Keratinocyte (primary cell): ENCODE results near the gene SLC39A11. TPM values are rescaled to one million over a fixed set of nuclear protein-coding genes. Genes with fewer than 3 reads are reported as not detected.

Experiments
- DNase-seq: peaks from one replicate; pipeline ENCODE4 v3.0.0-alpha.2; 2011; ENCODE audit warnings: low read depth, missing footprints, low spot score
- FAIRE-seq: peaks from 2 replicates; lab custom pipeline; 2011; peaks lifted over from hg19 to GRCh38; lab: Jason Lieb, UNC
- H2AFZ ChIP-seq: 2 replicates; pipeline ENCODE4 v1.6.0; 2012; ENCODE audit warnings: low read length, control low read depth, inconsistent platforms; ENCODE audit not compliant: control insufficient read depth
- H3K27ac ChIP-seq: 2 replicates; pipeline ENCODE4 v1.5.1; 2011; ENCODE audit warnings: low read length; ENCODE audit not compliant: control insufficient read depth, insufficient read depth
- H3K27me3 ChIP-seq: 3 replicates; pipeline ENCODE4 v1.6.0; 2011; ENCODE audit warnings: low read length; ENCODE audit not compliant: control insufficient read depth, insufficient read depth; ENCODE audit errors: extremely low read depth
- H3K36me3 ChIP-seq, 2 experiments: 2 replicates in 1 of 2; 3 replicates in 1 of 2; pipeline ENCODE4 v1.5.1; 2011; ENCODE audit warnings: low read length in 2 of 2, mild to moderate bottlenecking in 1 of 2; ENCODE audit not compliant: control insufficient read depth in 2 of 2, insufficient read depth in 2 of 2; ENCODE audit errors: extremely low read depth in 1 of 2
- H3K4me1 ChIP-seq: 3 replicates; pipeline ENCODE4 v1.5.1; 2011; ENCODE audit warnings: low read length; ENCODE audit not compliant: control insufficient read depth, insufficient read depth; ENCODE audit errors: extremely low read depth
- H3K4me2 ChIP-seq: 3 replicates; pipeline ENCODE4 v1.6.0; 2011; ENCODE audit warnings: low read depth, low read length; ENCODE audit not compliant: control insufficient read depth, insufficient read depth; ENCODE audit errors: extremely low read depth
- H3K4me3 ChIP-seq, 3 experiments: fragments of 200-600 bp in 1 of 3; sonication (generic) in 1 of 3; 2 replicates in 2 of 3; 3 replicates in 1 of 3; pipeline ENCODE4 v1.5.1; 2011 to 2016; ENCODE audit warnings: low read length in 3 of 3, mild to moderate bottlenecking in 3 of 3, control low read depth in 2 of 3, inconsistent platforms in 1 of 3, low read depth in 1 of 3, mixed read lengths in 1 of 3, mixed run types in 1 of 3, moderate library complexity in 1 of 3; ENCODE audit not compliant: control insufficient read depth in 2 of 3, insufficient read depth in 2 of 3; ENCODE audit errors: extremely low read depth in 1 of 3
- H3K79me2 ChIP-seq: 2 replicates; pipeline ENCODE4 v1.6.0; 2012; ENCODE audit warnings: low read length; ENCODE audit not compliant: control insufficient read depth, insufficient read depth
- H3K9ac ChIP-seq: 3 replicates; pipeline ENCODE4 v1.6.0; 2011; ENCODE audit warnings: low read length; ENCODE audit not compliant: control insufficient read depth, insufficient read depth; ENCODE audit errors: extremely low read depth
- H3K9me1 ChIP-seq: 3 replicates; pipeline ENCODE4 v1.6.0; 2011; ENCODE audit warnings: low read length; ENCODE audit not compliant: control insufficient read depth, insufficient read depth; ENCODE audit errors: extremely low read depth
- H3K9me3 ChIP-seq: 2 replicates; pipeline ENCODE4 v1.5.1; 2012; ENCODE audit warnings: low read depth, low read length; ENCODE audit not compliant: control insufficient read depth
- H4K20me1 ChIP-seq: 3 replicates; pipeline ENCODE4 v1.6.0; 2011; ENCODE audit warnings: low read length; ENCODE audit not compliant: control insufficient read depth, insufficient read depth; ENCODE audit errors: extremely low read depth
- CTCF ChIP-seq, 3 experiments: IDR thresholded peaks in 1 of 3; conservative IDR thresholded peaks in 1 of 3; optimal IDR thresholded peaks in 1 of 3; 2 replicates in 2 of 3; 3 replicates in 1 of 3; pipeline versions ENCODE3 to v1.5.1; 2011; ENCODE audit warnings: low read length in 3 of 3, mild to moderate bottlenecking in 3 of 3, moderate library complexity in 2 of 3, control low read depth in 1 of 3, inconsistent platforms in 1 of 3; ENCODE audit not compliant: insufficient read depth in 2 of 3; ENCODE audit errors: extremely low read depth in 1 of 3
- EZH2 ChIP-seq: IDR thresholded peaks from one replicate; pipeline ENCODE4 v1.6.1; 2012; ENCODE audit warnings: inconsistent platforms, mild to moderate bottlenecking, low read length, moderate library complexity
- dilution Hi-C: fragments of 300-500 bp; cut with MboI; formaldehyde crosslinking; loops from one replicate; pipeline ENCODE4 v1.7.0; 2020; ENCODE audit warnings: low sequenced_read_pairs; ENCODE audit not compliant: extremely low pct_ligation_motif_present
- polyA plus RNA-seq, 5 experiments: library from polyadenylated mRNA; depleted of rRNA in 3 of 5; stranded (reverse) in 3 of 5; stranded (forward) in 1 of 5; unstranded in 1 of 5; fragments of >200 nt; gene quantifications; 1 replicate in 1 of 5; 2 replicates in 3 of 5; 3 replicates in 1 of 5; pipeline versions ENCODE4 v1.2.1 to v1.2.3, GENCODE V29; 2011 to 2012; ENCODE audit warnings: missing spikeins in 2 of 5, low read depth in 1 of 5, low replicate concordance in 1 of 5

SLC39A11 gene
- polyA plus RNA-seq, 1 donor (not counting 4 experiments of a cell fraction or from before 2014, with no cell fraction given): 11.5 TPM

- no peak for FAIRE-seq
- dilution Hi-C loops: no loop called here
- no peaks in the 10 kb centered on the region for H3K79me2 ChIP-seq
These were observed 421.5 kb downstream of the SLC39A11 start for GRCh38 chr17:72671016-72671415.

GRCh38 chr17:72667096-72668063 lies 425.1 kb downstream of the SLC39A11 start:
- no peaks in the 10 kb centered on the region for H3K79me2 ChIP-seq
- no peak overlapping the region for H2AFZ ChIP-seq
- H3K4me3 ChIP-seq: no peak overlapping the region
- no peak overlapping the region for H3K4me2 ChIP-seq
- DNase-seq (no peak), FAIRE-seq (no peak)
- dilution Hi-C loops: no loop called here
- no peaks in the 10 kb centered on the region for H4K20me1 ChIP-seq
- H3K27me3 ChIP-seq: no peaks in the 10 kb centered on the region
- H3K9ac ChIP-seq: no peak overlapping the region
- H3K9me3 ChIP-seq: no peaks in the 10 kb centered on the region
- no peaks in the 10 kb centered on the region for H3K9me1 ChIP-seq
- no peaks in the 10 kb centered on the region for H3K36me3 ChIP-seq
- H3K27ac ChIP-seq: no peak overlapping the region
- H3K4me1 ChIP-seq: no peaks in the 10 kb centered on the region
- TF ChIP-seq EZH2: no peak
- no peak for TF ChIP-seq CTCF (optimal IDR thresholded peaks at IDR 0.05 in 1 of 3, IDR thresholded peaks at IDR 0.05 in 1 of 3, conservative IDR thresholded peaks at IDR 0.05 in 1 of 3; ENCODE audit: extremely low read depth in 1 of 3, insufficient read depth in 2 of 3, low read length in 3 of 3)

More at GRCh38 chr17:72671016-72671415, 421.5 kb downstream of the SLC39A11 start:
- Histone ChIP-seq H4K20me1 (no peaks in the 10 kb centered on the region), H3K9ac (no peak overlapping the region), H3K36me3 (no peaks in the 10 kb centered on the region), H3K4me3 (no peak overlapping the region), H3K27ac (no peak overlapping the region), H2AFZ (no peak overlapping the region), H3K4me1 (no peaks in the 10 kb centered on the region), H3K4me2 (no peak overlapping the region), H3K9me3 (no peaks in the 10 kb centered on the region), H3K9me1 (no peaks in the 10 kb centered on the region), H3K27me3 (no peaks in the 10 kb centered on the region)
- TF ChIP-seq CTCF (optimal IDR thresholded peaks at IDR 0.05 in 1 of 3, IDR thresholded peaks at IDR 0.05 in 1 of 3, conservative IDR thresholded peaks at IDR 0.05 in 1 of 3; ENCODE audit: extremely low read depth in 1 of 3, insufficient read depth in 2 of 3, low read length in 3 of 3) (no peak), EZH2 (no peak)
- no peak for DNase-seq
